Neural crest cell (in vitro differentiated cells): ENCODE measurements around the gene ADGB. TPM values are rescaled to one million over a fixed set of nuclear protein-coding genes. Genes with fewer than 3 reads are reported as not detected.

Source experiments
- DNase-seq: peaks from one replicate; pipeline ENCODE4 v3.0.0; 2021; ENCODE audit warnings: low read depth, mixed read lengths, low spot score
- H3K27ac Mint-ChIP-seq: one replicate; pipeline ENCODE4 v1.8.0; 2021; ENCODE audit warnings: mild to moderate bottlenecking, mixed read lengths; ENCODE audit not compliant: unreplicated experiment
- H3K27me3 Mint-ChIP-seq: 2 replicates; pipeline ENCODE4 v1.8.0; 2021; ENCODE audit warnings: low read depth, mild to moderate bottlenecking, mixed read lengths
- H3K36me3 Mint-ChIP-seq: 2 replicates; pipeline ENCODE4 v1.8.0; 2021; ENCODE audit warnings: low read depth, mild to moderate bottlenecking, mixed read lengths
- H3K4me1 Mint-ChIP-seq: 2 replicates; pipeline ENCODE4 v1.8.0; 2021; ENCODE audit warnings: mixed read lengths
- H3K4me3 Mint-ChIP-seq: one replicate; pipeline ENCODE4 v1.8.0; 2021; ENCODE audit warnings: mild to moderate bottlenecking, mixed read lengths
- H3K9me3 Mint-ChIP-seq: 2 replicates; pipeline ENCODE4 v1.8.0; 2021; ENCODE audit warnings: mixed read lengths
- total RNA-seq: library from RNA; stranded (reverse); gene quantifications from 2 replicates; pipeline ENCODE4 v1.2.1, GENCODE V29; 2021
- TF ChIP-seq, protein P1 (sequence below): fragments of 200-600 bp; sonication (generic); conservative IDR thresholded peaks from 2 replicates; pipeline ENCODE4 v1.5.0; 2021; ENCODE audit warnings: antibody characterized with exemption, mild to moderate bottlenecking

The ADGB gene
- total RNA-seq, 1 donor from 2014 or later: not detected

DNA sequence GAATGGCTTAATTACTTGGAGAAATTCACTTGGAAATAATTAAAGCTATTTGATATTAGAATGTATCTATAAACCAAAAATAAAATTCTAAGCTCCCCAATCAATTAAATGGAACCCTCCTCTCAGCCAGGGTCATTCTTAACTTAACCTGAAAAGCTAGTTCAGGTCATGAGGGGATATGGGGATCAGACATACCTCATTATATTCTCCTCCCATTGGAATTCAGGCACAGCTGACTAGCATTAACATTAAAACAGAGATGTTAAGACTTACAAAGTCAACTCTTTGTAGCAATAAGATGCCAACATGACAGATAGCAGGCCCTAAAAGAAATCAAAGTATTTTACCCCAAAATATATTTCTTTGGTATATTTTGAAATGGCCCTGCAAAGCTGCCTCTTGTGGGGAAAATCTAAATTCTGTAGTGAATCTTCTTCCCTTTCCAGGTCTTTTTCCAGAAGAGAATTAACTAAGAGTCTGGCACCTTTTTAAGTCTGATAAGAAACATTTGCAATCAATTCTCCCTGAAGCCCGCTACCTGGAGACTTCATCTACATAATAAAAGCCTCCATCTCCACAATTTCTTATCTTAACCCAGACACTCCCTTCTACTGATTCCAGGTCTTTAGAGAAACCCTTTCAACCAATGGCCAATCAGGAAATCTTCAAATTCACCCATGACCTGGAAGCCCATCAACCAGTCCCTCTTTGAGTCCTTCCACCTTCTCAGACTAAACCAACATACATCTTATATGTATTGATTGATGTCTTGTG lies 231.2 kb downstream of the ADGB start:
- Mint-ChIP-seq H3K9me3 (peaks cover 7% of the 10 kb centered on the region), H3K36me3 (no peaks in the 10 kb centered on the region)

DNA sequence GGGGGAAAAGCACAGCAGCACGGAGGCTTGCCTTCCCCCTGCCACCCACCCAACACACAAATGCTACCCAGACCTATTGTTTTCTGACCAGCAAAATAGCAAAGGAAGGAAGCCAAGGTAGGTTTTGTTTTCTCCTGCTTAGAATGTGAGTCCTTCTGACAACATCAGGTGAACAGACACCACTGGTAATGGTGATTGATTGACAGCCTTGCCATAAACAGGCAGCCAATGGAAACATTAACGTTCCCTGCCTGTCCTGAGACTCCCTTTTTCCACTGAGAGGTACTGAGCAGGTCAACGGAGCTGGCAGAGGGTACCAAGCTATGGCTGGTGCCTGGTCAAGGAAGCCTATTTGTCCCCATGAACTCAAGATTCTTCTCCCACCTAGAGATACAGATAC lies 234.4 kb downstream of the ADGB start:
- H3K9me3 Mint-ChIP-seq: peaks cover 7% of the 10 kb centered on the region

More for the DNA sequence above, 231.2 kb downstream of the ADGB start:
- Mint-ChIP-seq H3K4me3 (no peak overlapping the region), H3K4me1 (no peaks in the 10 kb centered on the region), H3K27ac (no peak overlapping the region), H3K27me3 (no peaks in the 10 kb centered on the region)
- TF ChIP-seq, protein P1, sequence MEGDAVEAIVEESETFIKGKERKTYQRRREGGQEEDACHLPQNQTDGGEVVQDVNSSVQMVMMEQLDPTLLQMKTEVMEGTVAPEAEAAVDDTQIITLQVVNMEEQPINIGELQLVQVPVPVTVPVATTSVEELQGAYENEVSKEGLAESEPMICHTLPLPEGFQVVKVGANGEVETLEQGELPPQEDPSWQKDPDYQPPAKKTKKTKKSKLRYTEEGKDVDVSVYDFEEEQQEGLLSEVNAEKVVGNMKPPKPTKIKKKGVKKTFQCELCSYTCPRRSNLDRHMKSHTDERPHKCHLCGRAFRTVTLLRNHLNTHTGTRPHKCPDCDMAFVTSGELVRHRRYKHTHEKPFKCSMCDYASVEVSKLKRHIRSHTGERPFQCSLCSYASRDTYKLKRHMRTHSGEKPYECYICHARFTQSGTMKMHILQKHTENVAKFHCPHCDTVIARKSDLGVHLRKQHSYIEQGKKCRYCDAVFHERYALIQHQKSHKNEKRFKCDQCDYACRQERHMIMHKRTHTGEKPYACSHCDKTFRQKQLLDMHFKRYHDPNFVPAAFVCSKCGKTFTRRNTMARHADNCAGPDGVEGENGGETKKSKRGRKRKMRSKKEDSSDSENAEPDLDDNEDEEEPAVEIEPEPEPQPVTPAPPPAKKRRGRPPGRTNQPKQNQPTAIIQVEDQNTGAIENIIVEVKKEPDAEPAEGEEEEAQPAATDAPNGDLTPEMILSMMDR: no peak
- no peak for DNase-seq

DNA sequence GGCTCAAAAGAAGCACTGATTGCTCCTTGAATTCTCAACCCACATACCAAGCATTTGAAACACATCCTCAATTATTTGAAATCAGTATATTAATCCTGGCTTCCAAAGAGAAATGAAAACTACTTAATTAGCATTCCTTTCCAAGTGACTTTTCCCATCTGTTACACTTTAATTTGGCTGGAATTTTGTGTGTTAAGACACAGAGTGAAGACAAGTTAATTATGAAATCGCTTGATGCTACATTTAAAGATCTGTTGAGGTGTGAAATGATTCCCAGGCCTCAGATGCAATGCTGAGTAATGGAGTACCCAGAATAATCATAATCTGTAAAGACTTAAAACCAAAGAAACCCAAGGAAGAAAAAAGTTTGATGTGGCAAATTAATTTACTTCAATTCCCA lies 241.4 kb downstream of the ADGB start:
- no peak for DNase-seq
- peaks cover 5% of the 10 kb centered on the region for H3K9me3 Mint-ChIP-seq
- H3K36me3 Mint-ChIP-seq: peaks cover 2% of the 10 kb centered on the region
- no peaks in the 10 kb centered on the region for H3K4me1 Mint-ChIP-seq
- H3K4me3 Mint-ChIP-seq: no peak overlapping the region
- no peaks in the 10 kb centered on the region for H3K27me3 Mint-ChIP-seq
- TF ChIP-seq, protein P1: no peak
- H3K27ac Mint-ChIP-seq: no peak overlapping the region

More for the DNA sequence above, 234.4 kb downstream of the ADGB start:
- no peak for DNase-seq
- no peaks in the 10 kb centered on the region for H3K4me1 Mint-ChIP-seq
- no peaks in the 10 kb centered on the region for H3K36me3 Mint-ChIP-seq
- no peak overlapping the region for H3K27ac Mint-ChIP-seq
- no peak overlapping the region for H3K4me3 Mint-ChIP-seq
- TF ChIP-seq, protein P1: no peak
- H3K27me3 Mint-ChIP-seq: no peaks in the 10 kb centered on the region

DNA sequence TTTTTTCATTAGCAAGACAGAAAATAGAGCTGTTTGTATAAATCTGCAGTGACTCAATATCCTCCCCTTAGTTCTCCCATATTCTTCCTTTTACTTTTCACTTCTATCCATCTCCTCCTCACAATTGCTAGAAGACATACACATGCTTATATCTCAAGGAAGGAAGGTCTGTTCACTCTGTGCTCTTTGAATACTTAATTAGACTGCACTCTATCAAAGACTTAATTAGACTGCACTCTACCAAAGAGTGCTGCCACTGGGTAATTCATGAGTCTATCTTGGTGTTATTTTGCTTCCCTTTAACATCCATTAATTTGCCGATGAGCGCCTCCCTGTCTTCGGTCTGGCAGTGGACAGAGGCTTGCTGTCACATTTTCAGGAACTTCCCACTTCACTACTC lies 241.9 kb downstream of the ADGB start:
- peaks cover 2% of the 10 kb centered on the region for H3K36me3 Mint-ChIP-seq
- no peaks in the 10 kb centered on the region for H3K27me3 Mint-ChIP-seq
- no peak for DNase-seq
- TF ChIP-seq, protein P1: no peak
- H3K27ac Mint-ChIP-seq: no peak overlapping the region
- H3K4me1 Mint-ChIP-seq: no peaks in the 10 kb centered on the region
- peaks cover 7% of the 10 kb centered on the region for H3K9me3 Mint-ChIP-seq
- H3K4me3 Mint-ChIP-seq: no peak overlapping the region

DNA sequence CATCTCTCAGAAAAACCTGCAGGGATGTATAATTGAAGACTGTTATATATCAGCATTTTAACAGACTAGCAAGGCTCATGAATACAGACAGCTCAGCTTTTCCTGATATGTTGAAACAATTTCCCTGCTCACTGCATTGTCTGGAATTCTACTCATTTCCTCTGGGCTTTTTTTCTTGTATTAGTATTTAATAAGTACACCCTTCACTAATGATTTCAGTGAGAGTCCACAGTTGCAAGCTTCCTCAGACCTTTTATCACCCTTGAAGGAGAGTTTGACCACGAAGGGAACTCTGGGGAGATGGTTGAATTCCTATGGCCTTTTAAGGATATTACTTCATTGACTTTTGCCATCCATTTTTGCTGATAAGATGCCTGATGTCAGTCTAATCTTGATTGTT lies 248.7 kb downstream of the ADGB start:
- TF ChIP-seq, protein P1: no peak
- DNase-seq: no peak
- H3K9me3 Mint-ChIP-seq: peaks cover 11% of the 10 kb centered on the region
- H3K36me3 Mint-ChIP-seq: peaks cover 2% of the 10 kb centered on the region
- peaks cover 3% of the 10 kb centered on the region for H3K4me1 Mint-ChIP-seq
- H3K4me3 Mint-ChIP-seq: no peak overlapping the region
- peaks cover 2% of the 10 kb centered on the region for H3K27me3 Mint-ChIP-seq
- H3K27ac Mint-ChIP-seq: no peak overlapping the region
